Stimulated activated CD4-positive, alpha-beta T cell treated with anti-CD3 and anti-CD28 coated beads, TNF-alpha, amount 100 ng/mL, for 24 hours (primary cell): ENCODE results near the gene SPOCK2.

ENCODE experiments used
- DNase-seq, 3 experiments: peaks; one replicate each; pipeline ENCODE4 v3.0.0-alpha.2; 2020; ENCODE audit warnings: low read depth in 3 of 3

The SPOCK2 gene

DNA sequence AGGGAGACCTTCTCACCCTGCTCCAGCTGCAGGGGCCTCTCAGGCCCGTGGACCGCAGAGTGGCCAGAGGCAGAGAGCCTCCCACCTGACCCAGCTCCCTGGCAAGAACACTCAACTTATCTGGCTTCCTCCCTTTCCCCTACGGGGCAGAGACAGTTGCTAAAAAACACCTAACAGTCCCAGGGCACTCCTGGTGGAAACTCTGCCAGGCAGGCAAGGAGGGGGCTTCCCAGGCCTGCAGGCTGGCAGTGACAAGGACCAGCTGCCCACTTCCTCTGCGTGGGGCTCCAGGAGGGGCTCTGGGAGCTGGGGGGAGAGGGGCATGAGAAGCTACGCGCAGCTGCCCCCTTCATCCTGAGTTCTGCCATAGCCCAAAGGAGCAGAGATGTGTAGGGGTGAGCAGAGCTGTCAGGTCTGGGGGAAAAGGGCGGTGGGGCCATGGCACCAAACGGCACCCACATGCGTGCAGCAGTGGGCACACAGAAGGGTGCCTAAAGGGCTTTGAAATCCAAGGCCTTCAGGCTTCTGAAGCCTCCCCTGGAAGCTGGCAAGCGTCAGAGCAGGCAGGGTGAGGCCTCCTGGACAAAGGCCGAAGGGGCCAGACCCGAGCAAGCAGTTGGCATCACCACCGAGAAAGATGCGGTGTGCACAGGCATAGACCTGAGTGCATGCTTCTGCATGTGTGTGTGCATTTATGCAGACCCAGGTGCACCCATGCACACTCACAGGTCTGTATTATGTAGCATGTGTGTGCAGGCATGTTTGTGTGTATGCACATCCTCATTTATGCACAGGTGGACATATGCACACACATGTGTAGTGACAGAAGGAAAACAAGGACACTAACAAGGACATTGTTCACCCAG, 14.4 kb downstream of the SPOCK2 start:
- DNase-seq, result no peak

DNA sequence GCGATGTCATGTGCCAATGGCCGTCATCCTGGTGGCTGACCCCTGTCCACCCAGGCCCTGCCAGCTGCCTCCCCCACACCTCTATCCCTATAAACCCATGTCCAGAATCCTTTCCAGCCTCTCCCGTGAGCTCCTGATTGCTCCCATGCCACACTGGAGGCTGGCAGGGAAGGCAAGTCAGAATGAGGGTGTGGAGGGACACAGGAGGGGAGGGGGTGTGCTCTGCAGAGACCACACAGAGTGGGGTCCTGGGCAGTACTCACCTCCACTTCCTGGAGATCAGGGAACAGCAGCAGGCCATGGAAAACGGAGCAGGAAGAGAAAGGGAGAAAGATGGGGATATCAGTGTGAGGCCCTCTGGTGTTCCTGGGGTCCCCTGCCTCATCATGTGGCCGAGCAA, 15.7 kb downstream of the SPOCK2 start:
- no peak for DNase-seq

DNA sequence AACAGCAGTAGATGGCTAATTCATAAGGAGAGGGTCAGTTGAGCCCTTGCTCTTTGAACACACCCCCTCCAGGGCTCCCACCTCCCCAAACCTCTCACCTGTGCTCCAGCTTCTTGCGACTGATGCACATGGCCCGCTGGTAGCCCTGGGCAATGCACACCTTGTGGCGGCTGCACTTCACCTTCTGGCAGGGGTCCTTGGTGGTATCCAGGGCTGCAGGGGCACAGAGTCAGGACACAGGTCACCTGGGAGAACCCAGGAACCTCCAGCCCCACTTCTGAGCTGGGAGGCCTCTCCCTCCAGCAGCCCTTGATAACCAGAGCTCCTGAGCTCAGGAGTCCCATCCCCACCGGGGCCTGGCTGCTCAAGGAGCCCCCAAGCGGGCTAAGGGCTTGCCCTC, 16.3 kb downstream of the SPOCK2 start:
- no peak for DNase-seq

DNA sequence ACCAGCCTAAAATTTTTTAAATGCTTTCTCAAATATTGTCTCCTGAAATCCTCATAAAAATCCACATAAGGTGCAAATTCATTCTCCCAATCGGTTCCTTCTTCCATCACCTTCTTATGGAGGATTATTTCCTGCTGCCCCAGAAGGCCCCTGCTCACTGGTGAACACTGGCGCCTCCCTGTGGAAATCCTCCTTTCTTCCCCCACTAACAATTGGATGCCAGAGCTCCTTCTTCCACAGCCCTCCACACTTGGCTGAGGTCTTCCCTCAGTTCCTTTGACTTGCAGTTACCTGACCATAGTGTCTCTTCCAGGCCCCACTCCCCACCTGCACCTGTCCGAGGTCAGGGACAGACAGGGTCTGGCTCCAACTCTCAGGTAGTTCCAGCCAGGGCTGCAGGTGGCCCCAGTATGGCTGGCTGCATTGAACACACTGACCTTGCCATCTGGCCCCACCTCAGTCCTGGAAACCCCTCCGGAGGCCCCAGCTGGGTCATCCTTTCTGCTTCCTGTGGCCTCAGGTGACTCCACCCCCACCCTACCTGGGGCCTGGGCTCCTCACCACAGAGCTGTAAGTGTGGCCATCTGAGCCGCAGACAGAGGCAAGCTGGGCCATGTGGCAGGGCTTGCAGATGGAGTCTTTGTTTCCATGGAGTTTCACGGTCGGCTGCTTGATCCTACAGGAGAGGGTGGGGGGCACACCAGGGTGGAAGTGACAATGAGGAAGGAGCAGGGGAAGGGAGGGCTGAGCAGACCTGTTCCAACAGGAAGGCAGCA, 18.4 kb downstream of the SPOCK2 start:
- DNase-seq, result no peak

DNA sequence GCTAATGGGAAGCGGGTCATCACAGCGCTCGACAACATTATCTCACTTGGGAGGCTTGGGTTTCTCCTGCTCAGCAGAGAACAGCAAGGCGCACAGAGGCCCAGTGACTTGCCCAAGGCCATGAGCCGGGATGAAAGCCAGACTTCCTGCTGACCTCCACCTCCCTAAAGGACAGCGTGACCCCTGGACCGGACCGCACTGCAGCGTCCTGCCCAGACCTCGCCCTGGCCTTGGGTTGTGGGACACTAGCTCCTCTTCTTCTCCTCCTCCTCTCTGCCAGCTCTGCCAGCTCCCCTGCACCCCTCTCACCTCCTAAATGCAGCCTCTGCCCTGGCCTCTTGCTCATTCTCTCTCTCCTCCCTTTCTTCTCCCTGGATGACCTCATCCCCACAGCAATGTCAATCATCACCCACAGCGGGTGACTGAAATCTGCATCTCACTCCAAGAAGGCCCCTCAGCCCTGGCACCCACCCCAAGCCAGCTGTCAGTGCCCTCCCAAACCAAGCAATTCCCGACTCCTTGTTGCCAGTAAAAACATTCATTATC, 19.4 kb downstream of the SPOCK2 start:
- DNase-seq, result no peak

DNA sequence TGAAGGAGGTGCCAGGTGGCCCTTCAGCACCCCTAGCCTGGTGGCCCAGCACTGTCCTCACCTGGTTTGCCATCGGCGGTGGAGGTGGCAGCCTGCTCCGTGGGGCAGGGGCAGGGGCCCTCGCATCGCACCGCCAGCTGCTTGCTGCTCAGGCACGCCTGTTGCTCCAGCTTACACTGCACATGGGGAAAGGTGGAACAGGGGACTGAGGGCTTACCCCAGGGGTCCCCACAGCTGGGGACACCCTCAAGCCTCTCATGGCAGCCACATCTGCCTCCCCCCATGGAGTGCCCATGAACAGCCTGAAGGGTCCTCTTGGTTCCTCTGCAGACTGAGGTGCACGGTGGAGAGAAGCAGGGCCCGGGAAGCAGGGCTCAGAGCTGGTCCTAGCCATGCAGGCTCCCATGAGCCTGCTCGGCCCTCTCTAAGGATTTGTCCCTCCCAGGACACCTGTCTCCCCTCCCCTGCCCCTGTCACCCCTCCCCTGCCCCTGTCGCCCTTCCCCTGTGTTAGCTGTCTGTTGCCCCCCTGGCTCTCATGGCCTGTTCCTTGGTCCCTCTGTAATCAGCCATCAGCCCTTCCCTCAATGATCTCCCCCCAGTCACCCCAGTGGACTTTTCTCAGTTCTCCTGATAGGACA, 20.1 kb downstream of the SPOCK2 start:
- no peak for DNase-seq

DNA sequence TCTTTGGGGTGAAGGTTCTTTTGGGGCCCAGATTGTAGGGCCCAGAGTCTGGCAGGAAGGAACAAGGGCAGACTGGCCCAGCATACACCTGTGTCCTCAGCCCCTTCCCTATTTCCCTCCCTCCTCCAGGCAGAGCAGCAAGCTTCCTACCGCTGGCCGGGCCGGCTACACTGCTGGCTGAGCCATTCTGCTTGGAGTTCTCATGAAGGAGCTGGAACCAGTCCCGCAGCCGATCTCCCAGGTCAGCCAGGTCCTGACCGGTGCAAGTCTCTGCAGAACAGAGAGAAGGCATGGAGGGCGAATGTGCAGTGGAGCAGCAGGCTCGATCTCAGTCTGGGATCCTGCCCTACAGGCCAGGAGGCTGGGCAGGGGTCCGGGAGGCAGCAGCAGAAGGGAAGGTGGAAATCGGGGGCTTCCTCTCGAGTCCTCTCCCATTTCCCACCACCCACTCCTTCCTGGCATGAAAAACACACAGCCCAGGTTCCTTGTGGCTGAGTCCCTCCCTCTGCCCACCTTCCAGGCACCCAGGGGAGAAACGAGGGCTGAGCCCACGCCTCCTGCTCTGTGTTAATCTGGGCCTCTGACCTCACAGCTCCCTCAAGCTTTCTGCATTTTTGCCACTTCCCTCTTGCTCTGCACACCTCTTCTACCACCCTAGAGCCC, 20.8 kb downstream of the SPOCK2 start:
- DNase-seq, result no peak

DNA sequence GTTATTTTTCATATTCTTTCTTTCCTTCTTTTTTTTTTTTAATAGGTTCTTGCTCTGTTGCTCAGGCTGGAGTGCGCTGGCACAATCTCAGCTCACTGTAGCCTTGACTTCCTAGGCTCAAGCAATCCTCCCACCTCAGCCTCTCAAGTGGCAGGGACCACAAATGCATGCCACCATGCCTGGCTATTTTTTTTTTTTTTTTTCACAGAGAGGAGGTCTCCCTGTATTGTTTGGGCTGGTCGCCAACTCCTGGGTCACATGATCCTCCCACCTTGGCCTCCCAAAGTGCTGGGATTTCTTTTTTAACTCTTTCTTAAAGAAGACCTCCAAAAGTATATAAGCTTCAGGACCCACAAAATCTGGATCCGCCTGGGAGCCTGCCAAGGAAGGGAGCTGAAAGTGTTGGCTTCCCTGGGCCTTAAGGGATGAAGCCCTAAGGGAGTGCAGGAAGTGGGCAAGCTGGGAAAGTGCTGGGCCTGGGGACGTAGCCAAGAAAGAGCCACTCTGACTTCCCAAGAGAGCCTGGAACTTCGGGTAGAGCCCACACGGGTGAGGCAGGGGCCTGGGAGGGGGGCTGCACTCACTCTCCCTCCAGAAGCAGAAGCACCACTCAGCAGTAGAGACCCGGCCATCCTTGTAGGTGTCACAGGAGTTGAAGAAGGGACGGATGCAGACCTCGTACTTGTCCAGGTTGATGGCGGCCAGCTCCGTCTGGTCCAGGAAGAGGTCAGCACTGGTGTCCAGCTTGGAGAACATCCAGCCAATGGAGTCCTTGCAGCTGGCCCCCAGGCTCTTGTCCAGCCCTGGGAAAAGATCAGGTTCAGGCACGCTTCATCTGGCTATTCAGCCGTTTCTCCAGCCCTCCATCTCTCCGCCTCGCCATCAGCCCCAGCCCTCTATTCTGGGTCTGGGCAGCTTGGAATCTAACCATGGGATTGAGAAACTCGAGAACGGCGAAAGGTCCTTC, 21.8 kb downstream of the SPOCK2 start:
- no peak for DNase-seq

DNA sequence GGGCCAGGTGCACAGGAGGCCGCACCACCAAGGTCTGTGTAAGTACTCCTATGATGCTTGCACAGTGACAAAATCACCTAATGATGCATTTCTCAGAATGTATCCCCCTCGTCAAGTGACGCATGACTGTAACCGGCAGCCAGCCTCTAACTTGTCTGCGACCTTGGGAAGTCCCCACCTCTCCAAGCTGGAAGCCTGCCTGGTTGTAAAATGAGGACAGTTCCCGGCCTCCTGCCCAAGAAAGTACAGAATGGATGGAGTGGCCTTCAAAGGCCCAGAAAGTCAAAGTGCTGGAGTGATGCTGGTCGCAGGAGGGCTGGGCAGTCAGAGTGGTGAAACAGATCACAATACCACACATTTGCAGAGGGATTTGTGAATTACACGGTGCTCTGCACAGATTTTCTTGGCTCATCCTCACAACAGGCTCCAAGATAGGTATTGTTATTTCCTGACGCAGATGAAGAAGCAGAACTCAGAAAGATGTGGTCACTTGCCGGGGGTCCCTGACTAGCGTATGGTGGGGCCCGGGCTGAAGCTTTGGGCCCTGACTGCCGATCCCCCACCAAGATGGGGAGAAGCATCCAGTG, 22.8 kb downstream of the SPOCK2 start:
- DNase-seq, result no peak

DNA sequence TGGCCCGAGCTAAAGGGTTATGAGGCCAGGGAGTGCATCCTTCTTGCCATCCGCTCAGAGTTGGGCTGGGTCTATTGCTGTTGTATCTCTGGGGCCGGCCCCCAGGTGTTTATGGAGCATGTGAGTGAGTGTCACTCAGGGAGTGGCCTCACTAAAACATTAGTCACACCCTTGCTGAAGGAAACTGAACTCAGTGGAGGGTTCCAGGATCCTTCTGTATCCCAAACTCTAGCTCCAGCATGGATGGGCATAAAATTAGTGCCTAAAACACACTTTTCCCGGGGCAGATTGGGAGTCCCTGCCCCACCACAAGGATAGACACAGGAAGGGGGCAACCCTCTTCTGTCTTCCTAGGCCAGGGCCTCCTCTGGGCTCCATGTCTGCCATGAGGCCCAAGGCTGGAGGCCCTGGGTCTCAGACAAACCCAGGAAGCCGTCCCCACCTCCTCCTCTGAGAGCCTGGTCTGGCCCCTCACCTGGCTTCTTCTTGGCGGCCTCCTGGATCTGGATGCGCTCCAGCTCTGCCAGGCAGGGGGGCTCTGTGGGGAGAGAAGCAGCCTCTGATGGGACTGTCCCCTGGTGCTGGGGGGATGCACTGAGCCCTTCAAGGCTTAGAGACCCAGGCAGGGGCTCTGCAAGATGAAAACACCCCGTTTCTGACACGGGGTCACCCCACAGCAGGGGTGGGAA, 24.5 kb downstream of the SPOCK2 start:
- DNase-seq, result no peak

DNA sequence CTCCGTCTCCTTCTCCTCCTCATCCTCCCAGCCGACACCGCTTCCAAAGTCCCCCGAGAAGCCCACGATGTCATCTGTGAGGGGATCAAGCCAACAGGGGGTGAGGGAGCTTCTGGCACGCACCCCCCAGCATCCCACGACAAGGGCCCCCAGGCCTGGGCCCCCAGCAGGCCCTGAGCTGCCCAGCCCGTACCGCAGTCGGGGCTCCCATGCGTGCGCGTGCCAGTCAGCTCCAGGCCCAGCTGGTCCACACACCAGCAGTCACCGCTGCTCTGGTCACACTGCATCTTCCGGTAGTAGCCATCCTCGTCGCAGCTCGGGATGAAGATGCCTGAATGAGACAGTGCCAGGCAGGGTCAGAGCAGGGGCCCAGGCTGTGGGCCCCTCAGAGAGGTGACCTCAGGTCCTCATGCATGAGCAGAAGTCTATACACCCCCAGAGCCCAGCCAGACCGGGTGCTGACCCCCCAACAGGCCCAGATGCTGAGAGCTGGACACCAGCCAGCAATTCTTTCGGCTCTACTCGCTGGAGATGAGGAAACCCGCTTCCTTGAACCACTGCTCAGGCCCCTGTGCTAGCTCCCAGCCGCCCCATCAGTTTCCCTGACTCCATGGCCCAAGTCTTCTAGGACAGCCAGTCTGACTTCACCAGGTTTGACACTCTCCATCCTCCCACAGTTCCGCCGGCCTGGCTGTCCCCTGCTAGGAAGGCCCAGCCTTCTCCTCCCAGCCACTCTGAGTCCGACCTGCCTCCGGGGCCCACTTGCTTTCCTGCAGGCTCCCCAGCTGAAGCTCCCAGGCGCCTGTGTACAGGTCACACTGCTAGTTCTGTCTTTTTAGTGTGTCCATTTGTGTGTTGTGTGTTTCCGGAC, 25.3 kb downstream of the SPOCK2 start:
- DNase-seq, result no peak

DNA sequence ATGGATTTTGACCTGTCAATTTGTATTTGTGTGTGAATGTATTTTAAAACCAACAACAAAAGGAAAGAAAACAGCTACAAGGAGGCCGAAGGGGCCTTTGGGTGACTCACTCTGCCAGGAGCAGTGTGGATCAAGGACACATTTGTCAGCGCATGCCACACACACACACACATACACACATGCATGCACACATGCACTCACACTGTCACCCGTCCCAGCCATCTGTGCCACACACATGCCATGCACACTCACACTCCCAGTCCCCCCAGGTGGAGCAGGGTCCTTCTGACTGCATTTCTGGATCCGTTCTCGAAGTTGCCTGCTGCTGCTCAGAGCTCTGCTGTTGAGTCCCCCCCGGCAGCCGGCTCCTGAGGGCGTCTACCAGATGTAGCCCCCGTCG, 26.0 kb downstream of the SPOCK2 start:
- DNase-seq, result no peak

DNA sequence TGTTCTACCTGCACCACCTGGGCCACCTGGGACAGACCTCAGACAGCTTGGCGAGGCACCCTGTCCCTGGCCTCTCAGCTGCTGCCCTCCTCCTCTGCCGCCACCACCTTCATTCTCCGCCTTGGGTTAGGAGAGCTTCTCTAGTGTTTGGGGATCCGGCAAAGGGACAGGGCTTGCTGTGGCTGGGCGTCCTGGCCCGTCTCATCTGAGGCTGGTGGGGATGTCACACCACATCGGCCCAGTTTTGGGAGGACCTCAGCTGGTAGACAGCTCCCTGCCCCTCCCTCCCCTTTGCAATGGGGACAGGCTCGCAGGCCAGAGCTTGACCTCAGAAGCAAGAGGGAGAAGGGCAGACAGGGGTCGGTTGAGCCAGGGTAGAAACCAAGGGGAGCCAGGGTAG, 26.4 kb downstream of the SPOCK2 start:
- DNase-seq, result no peak

DNA sequence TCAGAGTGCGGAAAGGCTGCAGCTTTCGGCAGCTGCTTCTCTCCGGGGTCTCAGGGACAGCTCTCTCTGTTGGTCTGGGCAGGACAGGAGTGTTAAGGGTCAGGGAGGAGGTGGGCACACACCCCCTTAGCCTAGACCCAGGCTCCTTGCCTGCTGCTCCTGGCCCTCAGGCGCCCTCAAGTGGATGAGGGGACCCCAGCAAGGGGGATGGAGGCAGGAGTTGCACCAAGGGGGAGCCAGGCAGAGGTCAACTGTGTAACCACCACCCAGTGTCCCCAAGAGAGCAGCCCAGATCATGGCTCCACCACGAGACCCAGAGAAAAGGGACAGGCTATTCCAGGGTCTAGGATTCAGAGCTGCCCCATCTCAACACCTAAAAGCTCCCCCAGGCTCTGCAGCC, 26.9 kb downstream of the SPOCK2 start:
- DNase-seq, result no peak

DNA sequence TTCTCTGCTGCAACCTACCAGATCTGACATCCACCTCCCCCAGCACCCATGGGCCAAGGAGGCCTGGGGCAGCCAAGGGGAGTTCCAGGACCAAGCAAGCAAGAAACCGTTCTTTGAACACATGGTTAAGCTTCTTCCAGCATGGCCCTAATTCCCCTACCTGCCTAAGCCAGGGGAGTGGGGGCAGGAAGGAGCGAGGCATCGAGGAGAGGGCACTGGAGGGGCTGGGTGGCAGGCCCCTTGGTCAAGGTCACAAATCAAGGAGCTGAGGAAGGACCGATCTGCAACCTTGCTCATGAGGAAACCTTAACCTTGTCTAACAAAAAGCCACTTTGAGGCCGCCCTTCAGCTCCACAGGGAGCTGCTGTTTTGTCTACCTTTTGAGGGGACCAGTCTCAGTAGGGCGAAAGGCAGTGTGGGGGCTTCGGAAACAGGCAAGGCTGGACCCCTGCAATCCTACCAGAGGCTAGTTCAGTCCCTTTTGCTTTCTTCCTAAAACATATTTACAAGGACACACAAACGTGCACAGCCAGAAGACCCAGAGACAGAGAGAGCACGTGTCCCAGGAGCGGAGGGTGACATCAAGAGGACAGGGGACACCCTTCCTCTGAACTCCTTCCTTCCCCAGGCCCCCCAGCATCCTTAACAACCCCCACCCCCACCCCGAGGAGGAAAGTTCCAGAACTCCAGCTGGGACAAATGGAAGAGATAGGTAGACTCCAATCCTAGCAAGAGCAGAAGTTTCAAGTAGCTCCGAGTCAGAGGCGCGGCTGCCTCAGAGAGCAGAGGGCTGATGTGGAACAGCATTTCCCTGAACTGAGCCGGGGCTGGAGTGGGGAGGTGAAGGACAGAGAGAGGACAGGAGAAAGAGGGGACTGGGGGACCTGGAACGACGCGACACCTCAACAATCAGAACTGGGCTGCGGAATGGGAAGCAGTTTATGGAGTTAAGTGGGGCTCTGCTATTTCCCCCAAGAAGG, 28.2 kb downstream of the SPOCK2 start:
- no peak for DNase-seq

DNA sequence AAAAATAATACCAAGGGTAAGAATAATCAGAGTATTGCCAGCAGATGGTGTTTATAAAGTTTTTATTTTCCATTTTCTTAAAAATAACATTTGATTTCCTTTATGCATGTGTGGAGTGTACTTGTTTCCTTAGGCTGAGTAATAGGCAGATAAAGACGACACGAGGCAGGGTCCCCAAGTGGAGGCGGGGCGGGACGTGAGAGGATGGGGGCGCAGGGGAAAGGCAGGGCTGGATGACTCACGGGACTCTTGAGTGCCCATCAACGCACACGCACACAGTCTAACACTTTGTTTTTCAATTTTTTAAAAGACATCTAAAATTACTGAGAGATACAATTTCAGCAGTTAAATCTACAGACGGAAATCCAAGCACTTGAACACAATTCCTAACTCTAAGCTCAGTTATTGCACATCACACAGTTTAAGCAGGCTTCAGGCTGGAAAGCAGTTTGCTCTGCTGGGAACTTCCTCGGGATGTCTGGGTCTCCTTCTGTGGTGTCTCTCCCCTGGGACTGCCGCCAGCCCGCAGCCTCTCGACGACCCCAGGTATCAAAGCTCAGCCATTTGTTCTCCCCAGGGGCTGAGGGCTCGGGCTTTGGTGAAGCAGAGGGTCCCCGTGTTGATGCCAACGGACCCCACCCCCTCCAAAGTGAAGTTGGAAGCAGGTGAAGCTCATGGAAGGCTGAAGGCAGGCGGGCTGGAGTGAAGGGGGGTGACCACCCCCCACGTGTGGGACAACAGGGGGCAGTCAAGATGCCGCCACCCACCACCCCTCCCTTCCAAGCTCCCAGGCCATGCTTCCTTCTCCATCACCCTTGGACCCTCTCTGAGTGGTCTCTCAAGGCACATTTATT, 29.1 kb downstream of the SPOCK2 start:
- DNase-seq, result peak in 1 of 3 experiments; percentile 25
